GM12873 (cell line): ENCODE measurements around the gene WDR72.
A peak's percentile ranks its signal among the peaks of the same experiment; 100 is the strongest.

Experiments
- TF ChIP-seq, protein P1 (sequence below): IDR thresholded peaks from 2 replicates; pipeline ENCODE4 v1.5.1; 2012; ENCODE audit warnings: low read depth, mild to moderate bottlenecking, moderate library complexity, low read length, control low read depth; ENCODE audit not compliant: insufficient read depth; ENCODE audit errors: missing control alignments

Gene WDR72

DNA sequence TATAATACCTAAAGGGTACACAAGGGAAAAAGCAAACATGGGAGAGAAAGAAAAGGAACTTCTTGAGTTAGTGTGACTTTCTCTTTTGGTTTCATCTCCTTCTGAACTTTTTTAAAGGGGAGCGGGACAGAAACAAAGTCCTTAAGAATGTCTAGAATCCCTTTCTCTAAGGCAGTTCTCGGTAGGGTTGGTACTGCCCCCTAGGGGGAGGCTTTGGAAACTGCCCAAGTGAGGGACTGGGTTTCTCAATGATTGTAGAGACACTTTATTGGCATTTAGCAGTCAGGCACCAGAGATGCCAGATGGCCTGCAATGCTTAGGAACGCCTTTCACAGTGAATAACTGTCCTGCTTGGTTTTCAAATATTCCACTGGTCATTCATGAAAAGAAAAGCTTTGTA is 172.7 kb downstream of the WDR72 start:
- TF ChIP-seq, protein P1, sequence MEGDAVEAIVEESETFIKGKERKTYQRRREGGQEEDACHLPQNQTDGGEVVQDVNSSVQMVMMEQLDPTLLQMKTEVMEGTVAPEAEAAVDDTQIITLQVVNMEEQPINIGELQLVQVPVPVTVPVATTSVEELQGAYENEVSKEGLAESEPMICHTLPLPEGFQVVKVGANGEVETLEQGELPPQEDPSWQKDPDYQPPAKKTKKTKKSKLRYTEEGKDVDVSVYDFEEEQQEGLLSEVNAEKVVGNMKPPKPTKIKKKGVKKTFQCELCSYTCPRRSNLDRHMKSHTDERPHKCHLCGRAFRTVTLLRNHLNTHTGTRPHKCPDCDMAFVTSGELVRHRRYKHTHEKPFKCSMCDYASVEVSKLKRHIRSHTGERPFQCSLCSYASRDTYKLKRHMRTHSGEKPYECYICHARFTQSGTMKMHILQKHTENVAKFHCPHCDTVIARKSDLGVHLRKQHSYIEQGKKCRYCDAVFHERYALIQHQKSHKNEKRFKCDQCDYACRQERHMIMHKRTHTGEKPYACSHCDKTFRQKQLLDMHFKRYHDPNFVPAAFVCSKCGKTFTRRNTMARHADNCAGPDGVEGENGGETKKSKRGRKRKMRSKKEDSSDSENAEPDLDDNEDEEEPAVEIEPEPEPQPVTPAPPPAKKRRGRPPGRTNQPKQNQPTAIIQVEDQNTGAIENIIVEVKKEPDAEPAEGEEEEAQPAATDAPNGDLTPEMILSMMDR: peak; percentile 75

DNA sequence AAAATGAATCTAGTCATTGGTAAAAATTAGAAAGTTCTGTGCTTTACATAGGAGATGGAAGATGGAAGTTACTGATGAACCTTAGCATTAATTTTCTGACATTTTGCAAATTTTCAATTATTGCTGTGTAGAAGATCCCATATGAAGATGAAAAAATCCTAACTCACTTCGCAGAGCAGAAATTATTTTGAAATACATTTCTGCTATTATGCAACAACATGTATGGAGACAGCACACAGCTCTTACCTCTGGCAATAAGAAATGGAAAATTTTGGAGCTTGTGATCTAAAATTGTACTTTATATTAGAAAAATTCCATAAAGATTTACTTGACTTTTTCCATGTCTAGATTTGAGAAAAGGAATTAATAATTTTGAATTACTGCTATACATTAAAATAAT is 177.9 kb downstream of the WDR72 start:
- TF ChIP-seq, protein P1: no peak

DNA sequence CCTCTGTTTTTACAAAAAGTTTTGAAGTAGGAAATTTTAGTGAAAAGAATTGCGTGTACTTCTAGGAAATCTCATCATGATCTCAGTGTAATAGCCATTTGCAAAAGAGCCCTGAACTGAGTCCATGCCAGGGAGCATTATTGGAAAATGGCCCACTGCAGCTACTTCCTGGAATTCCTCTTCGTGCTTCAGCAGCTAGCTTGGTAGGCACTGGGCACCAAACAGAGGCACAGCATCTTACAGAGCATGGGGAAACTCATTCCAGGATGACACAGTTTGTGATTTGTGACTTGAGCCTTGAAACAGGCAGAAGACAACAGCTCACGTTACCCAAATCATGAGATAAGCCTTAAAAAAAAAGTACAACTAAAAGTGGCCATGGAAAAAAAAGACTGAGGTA is 179.1 kb downstream of the WDR72 start:
- TF ChIP-seq, protein P1: no peak

DNA sequence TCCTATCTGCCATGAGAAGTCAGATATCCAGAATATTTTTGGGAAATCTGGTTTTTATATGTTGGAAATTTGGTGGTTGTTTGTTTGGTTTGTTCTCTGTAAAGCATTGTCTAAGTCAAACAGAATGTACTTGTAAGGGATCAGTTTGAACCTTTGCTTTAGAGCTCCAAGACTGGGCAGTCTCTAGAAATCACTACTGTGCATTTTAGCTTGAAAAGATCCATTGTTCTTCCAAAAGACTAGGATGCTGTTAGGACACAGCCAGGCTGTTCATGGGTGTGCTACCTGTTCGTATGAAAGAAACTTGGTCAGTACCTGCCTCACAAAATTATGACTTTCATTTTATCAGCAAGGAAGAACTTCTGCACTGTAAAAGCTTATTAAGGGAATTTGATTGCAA is 182.6 kb downstream of the WDR72 start:
- TF ChIP-seq, protein P1: no peak

DNA sequence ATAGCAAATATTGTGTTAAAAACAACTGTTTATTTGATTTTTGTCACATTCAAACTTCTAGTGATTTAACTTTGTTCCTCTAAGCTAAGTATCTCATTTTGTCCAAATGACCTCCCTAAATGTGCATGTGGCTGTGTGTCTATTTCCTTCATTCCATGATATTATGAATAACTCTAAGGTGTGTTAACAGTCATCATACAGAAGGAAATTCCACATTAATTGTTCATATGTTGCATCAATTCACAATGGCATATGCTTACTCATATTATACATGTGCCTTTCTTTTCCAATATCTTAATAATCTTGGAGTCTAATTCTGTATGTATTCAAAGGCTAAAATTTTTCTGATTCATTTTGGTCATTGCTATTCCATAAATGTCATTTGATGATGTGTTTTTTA is 186.4 kb downstream of the WDR72 start:
- TF ChIP-seq, protein P1: no peak

DNA sequence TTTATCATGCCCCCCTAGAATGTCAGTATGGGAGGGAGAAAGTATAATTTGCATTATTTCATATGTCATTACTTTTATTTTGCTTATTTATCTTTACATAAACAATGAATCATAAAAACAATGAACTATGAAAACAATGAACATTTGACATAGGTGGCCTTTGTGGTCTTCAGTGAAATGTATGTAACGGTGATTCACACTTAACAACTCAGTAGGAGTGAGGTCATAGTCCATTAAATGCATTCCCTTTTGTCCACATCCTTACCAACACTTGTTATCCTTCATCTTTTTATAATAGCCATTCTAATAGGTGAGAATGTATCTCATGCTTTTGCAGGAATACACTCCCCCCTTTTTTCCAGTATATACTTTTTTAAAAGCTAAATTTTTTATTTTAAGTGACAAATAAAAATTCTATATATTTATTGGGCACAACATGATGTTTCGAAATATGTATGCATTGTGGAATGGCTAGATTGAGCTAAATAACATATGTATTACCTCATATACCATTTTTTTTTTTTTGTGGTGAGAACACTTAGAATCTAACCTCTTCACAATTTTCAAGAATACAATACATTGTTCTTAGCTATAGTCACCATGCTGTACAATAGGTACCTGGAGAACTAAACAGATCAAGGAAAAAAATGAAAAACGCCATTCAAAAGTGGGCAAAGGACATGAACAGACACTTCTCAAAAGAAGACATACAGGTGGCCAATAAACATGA is 189.5 kb downstream of the WDR72 start:
- TF ChIP-seq, protein P1: no peak

DNA sequence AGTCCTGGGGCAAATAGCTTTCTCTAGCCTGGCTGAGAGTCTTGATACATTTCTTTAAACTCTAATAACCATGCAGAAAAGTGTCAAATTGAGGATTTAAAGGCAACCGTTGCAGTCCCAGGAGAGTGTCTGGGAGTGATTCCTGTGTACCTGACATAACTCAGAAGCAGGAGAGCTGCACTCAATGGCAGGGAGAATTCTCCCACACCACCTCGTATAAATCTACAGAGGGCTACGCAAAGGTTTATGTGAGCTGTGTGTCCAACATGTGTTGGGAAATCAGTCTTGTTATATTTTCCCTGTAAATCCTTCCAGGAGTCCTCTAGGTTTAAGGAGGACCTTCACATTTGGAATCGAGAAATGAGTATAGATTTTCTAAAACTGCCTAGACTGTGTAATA is 192.6 kb downstream of the WDR72 start:
- TF ChIP-seq, protein P1: no peak
